DMS79 (cell line): ENCODE measurements around the gene MUC6.

ENCODE experiments used
- DNase-seq: peaks from one replicate; lab custom pipeline; 2025; lab: John Stamatoyannopoulos, UW

MUC6 gene

DNA sequence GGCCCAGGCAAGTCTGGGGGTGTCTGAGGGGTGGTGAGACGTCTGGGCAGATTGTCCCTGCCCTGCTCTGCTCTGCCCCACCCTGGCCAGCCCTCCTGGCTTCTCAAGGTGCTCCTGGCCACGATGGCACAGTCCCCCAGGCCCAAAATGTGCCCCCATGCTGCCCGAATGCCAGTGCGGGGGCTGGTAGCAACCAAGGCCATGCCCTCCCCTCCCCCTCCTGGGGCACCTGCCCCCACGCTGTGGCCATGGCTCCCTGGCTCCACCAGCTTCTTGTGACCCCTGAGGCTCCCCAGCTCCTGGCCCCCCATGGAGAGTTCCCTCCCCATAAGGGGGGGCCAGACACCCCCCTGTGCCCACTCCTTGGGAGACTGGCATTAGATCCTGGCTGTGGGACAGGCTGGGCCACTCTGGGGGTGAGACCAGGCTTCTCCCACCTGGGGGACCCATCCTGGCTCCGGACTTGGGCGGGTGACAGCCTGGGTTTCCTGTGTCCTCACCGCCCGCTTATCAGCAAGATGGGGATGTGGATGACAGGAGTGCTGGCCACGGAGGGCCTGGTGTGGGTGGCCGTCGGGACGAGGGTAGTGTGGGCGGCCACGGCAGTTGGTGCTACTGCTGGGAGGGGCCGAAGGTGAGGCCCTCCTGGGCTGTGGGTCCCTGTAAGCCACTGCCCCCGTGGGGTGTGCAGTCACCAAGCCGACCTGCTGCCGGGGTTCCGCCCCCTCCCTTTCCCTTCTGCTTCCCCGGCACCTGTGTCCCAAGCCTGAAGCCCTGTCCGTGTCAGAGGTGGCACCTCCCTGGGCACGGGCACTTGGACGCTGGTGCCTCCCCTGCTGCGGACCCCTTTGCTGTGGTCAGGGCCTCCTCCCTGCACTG is 15.9 kb upstream of the MUC6 start:
- no peak for DNase-seq

DNA sequence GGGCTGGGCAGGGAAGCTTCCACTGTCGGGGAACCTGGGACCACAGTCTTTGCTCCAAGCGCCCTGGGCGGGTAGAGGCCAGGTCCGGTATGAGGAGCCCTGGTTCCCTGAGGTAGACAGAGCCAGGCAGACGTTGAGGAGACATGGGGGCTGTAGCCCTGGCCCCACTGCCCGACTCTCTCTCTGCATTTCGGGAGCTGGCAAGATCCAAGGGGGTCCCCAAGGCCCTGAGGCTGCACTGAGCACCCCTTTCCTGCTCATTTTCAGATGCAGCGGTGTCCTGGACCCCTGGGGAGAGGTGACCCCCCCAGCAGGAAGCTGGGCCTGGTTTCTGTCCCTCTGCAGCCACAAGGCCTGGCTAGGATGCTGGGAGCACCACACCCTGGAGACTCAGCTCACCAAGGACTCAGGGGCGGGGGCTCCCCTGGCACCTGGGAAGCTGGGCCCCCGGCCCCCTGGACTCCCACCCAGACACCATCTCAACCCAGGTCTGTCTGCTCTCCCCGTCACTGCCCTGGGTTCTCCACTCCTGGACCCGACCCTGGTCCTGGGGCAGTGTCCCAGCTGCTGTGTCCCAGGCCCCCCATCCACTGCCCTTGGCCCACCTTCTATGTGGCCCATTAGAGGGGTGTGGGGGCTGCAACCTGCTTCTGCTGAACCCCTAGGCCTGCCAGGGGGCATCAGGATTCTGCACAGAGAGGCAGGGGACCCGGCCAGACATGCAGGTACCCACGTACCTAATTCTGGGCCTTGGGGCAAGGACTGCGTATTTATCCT is 15.0 kb upstream of the MUC6 start:
- no peak for DNase-seq

DNA sequence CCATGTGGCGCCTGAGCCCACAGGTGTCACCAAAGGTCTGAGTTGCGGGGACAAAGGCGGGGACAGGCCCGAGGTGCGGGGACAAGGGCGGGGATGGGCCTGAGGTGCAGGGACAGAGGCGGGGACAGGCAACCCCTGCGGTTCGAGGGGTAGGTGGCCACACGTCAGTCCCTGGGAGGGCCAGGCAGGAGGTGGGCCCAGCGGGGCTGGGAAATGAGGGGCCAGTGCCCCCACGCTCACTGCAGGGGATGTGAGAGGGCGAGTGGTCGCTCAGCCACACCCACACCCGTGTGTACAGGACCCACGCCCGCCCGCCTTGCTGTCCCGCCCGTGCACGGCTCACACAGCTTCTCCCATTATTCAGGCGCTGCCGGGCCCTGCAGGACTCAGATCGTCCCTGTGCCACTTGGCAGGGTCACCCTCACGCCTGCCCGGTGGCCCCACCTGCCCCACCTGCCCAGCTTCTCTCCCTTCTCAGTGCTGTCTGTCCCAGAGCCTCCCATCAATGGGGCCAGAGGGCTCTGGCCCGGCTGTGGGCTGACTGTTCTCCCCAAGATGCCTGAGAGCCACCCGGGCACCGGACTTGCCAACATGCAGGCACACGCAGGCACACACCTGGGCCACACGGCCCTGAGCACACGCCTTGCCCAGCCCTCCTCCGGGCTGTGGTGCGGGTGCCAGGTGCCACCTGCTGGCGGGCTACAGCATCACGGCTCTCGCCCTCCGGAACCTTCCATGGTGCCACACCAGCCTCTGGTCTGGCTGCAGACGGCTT is 14.2 kb upstream of the MUC6 start:
- DNase-seq, result peak; percentile 30

DNA sequence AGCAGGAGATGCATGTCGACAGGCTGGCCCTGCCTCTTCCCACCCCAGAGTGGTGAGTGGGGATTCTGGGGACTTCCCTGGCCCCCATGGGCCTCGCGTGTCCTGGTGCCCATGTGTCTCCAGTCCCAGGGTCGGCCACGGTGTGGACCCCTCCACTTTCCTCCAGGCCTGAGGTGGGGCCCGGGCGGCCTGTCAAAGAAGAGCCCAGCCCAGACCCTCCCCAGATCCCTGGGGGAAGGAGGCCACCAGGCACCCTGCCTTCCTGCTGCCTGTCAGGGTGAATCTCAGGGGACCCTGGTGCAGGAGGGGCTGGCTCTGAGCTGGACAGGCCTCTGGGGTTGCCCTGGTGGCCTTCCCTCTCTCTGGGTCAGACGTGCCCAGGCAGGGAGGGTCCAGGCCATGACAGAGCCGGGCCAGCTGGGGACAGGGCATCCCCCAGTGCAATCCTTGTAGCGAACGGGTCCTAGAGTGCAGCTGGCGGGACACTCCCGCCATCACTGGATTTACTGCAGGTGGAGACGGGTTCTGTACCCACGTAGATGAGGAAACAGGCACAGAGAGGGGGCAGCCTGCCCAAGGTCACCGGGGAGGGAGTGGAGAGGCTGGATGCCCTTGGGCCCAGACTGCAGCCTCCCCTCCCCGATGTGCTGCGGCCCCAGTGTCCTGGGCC is 13.5 kb upstream of the MUC6 start:
- no peak for DNase-seq

DNA sequence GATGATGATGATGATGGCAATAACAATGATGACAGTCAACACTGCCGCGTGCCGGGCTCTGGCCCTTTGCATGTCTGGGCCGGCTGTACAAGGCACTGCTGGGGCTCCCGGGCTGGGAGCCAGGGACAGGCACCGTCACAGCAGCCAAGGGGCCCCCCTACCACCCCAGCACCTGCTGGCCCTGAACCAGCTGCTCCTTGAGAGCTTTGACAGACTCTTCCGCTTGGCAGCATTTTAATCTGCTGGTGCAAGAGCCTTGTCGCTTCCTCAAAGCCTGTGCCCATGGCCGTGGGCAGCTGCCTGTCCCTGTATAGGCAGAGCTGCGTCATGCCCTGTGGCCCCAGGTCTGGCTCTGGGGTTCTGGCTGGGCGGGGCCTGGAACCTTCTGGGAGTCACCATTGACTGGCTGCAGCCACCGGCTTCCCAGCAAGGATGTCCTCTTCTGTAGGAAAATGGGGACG is 12.9 kb upstream of the MUC6 start:
- peak; percentile 25 for DNase-seq

DNA sequence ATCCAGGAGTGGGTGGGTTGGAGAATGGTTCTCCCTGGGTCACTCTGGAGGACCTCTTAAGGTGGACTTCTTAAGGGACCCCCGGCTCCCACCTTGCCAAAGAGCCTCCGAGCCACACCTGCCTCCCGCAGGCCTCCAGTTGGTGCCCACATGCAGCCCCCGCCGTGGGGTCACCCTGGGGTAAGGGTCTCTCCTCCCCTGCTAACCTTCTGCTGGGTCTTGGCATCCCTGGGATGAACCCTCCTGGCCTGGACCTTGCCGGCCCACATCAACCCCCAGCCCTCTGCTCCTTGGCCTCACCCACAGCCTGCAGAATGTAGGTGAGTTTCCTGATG is 12.5 kb upstream of the MUC6 start:
- no peak for DNase-seq

DNA sequence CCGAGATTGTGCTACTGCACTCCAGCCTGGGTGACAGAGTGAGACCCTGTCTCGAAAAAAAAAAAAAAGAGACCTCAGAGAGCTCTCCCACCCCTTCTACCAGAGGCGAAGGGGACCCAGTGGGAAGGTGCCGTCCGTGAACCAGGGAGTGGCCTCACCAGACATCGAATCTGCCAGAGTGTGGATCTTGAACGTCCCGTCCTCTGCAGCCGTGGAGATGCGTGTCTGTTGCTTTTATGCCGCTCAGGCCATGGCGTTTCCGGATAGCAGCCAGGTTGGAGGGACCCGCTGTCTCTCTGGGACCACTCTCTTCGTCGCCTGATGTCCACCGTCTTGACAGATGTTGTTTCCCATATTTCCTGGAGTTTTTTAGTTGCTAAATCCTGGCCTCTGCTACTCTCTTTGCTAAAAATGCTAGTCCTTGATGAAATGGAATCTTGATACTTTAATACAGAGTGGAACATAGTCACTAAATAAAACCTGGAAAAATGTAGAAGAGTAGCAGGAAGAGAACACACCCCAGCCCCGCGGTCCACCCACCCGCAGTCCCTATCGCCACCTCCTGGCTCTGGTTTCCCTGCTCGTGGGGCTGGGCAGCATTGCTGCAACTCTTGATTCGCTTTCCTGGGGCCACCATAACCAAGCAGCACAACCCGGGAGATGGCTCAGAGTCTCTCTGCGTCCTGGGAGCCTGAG is 12.0 kb upstream of the MUC6 start:
- no peak for DNase-seq

DNA sequence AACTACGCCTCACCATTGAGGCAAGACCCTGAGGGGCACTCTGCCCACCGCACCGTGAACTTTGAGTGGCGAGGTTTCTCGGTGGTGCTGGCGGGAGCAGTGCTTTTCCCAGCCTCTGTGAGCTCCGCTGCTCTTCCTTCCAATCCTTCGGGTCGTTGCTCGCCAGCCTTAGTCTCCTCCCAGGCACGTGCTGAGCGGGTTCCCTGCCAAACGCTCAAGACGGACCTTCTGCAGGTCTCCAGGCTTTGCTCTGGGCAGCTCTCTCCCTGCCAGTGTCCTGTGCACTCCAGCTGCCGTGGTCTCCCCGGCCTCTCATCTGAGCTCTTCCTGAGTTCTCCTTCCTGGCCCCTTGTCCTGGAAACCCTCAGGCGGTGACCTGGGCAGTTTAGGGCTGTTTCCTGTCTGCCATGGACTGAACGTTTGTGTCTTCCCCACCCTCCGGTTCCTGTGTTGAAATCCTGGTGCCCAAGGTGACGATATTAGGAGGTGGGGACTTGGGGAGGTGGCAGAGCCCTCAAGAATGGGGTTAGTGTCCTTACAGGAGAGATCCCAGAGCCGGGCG is 11.2 kb upstream of the MUC6 start:
- DNase-seq, result no peak

DNA sequence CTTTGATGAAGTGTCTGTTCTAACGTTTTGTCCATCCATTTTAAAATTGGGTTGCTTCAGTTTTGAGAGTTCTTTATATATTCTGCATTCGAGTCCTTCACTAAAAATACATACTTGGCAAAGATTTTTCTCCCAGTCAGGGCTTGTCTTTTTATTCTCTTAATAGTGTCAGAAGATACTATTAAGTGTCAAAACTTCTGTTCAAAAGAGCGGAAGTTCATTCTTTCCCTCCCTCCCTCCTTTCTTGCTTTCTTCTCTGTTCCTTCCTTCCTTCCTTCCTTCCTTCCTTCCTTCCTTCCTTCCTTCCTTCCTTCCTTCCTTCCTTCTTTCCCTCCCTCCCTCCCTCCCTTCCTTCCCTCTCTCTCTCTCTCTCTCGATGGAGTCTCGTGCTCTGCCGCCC is 7.6 kb upstream of the MUC6 start:
- DNase-seq, result no peak

DNA sequence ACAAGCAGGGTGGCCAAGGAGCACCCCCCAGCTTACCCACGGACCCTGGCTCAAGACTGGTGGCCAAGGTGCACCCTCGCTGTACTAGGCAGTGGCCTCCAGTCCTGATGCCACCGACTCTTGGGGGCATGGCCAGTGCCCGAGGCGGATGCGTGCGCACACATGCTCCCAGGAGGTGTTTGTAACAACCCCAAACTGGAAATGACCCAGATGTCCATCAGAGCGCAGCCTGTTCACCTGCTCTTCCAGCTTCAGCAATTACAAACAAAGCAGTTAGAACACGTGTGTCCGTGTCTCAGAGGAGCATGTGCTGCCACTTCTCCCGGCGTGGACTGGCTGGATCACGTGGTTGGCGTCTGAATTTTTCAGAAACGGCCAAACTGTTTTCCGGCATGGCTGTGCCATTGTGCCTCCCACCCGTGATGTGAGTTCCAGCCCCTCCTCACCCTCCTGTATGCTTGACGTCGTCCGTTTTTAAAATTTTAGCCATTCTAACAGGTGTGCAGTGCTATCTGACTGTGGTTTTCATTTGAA is 7.1 kb upstream of the MUC6 start:
- no peak for DNase-seq

DNA sequence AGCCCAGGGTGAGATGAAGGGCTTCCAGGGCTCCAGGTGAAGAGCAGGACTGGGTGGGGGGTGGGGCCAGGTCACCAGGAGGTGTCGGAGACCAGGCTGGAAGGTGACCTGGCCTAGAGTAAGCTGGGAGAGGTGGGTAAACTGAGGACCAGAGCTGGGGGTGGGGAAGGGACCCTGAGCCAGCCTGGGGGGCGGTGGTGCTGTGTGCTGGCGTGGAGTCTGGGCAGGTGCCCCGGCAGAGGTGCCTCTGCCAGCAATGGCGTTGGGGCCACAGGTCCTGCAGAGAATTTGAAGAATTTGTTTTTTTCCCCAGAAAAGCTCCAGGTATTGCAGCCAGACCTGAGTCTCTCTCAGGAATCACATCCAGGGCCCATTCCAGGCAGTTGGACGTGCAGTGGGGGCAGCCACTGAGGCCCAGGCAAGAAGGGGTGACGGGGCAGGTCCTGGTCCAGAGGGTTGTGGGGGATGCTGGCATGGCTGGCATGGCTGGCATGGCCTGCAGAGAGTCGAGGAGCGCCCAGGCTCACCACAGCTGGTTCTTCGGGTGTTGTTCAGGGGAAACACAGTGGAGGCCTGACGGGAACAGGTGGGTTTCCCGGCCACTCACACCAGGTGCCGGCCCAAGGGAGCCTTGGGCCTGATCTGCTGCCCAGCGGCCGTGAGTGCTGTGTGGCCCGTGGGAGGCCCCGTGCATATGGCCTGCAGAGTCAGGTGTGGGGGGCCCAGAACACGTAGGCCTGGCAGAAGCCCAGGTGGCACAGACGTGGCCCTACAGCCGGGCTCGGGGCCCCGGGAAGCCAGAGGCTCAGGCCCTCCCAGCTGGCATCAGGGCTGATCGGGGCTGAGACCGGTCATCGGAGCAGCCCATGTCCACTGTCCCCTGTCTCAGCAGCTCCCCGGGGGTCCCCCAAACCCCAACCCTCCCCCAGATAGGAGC is 6.4 kb upstream of the MUC6 start:
- DNase-seq, result no peak

DNA sequence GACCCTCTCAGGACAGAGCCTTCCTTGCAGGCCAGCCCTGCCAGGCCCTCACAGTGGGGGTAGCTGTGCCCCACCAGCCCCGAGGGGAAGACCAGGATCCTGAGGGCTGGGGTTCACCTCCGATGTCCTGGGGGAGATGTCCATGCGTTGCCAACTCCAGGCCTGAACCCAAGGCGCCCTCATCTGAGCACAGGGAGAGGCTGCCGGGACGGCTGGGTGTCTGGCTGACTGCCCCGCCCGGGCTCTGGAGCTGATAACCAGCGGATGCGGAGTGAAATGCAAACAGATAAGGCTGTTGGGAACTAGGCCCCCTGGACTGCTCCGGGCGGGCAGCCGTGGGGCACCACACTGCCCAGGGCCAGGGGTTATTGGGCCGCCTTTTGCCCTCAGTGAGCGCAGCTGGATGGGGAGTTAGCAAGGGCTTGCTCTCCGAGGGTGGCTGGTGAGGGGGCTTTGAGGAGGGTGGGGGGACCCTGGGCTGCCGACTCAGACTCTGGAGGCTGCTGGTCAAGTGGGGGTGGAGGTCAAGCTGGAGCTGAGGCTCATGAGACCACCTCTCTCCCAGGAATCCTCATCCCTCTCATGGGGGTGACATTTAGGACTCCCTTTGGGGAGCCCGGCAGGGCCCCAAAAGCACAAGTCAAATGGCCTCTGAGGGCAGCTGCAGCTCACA is 5.6 kb upstream of the MUC6 start:
- no peak for DNase-seq

DNA sequence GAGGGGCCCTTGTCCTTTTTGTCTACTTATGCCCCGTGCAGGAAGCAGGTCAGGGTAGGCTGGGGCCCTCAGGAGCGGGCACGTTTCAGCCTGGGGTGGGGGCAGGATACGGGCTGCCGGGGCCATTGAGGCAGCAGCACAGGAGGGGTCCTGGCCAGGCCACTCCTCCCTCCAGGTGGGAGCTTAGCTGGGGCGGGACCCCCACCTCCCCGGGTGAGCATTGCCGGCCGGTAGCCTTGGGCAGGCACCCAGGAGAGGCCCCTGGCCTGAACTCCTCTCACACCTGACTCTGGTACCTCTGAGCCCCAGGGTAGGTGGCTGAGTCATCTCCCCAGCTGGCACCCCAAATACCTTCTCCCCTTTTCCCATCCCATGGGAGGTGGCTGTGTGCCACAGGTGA is 5.0 kb upstream of the MUC6 start:
- DNase-seq, result no peak

DNA sequence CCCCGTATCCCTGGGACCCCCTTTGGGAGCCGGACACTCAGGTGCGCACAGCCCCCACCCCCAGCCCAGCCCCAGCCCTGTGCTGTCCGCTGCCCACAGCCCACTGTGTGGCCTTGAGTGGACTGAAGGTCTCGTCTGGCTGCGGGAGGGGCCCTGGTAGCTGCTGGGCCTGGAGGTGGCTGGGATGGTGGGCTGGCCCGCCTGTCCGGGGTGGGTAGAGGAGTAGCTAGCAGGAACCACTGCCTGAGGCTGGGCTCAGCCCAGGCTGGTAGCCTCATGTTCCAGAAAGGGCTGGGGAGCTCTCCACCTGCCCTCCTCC is 4.6 kb upstream of the MUC6 start:
- no peak for DNase-seq

DNA sequence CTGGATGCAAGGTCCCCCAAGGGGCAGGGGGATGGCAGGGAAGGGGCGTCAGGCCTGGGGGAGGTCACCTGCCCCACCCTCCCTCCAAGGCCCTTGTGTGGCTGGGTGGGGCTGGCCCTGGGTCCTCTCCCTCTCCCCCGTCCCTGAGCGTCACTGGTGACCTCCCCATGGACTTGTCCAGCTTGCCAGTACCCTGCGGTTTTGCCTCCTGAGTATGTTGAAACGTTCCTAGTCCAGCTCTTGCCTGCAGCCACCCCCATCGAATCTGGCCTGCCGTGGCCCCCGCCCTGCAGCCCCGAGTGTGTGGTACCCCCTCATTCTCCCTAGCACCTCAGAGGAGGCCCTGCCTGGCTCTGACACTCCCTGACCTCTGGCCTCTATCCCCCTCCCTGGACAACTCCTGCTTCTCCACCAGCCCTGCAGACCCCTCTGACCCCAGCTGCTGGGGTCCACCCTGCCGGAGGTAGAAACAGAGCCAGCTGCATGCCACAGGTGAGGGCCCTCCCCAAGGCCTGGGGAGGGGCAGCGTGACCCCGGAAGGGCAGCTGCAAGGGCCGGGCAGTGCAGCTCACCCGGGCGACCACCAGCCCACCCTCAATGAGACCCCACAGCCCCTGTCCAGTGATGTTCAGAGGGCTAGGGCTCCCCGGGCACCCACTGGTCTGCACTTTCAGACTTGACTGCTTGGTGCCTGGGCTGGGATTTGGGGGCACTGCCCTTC is 4.1 kb upstream of the MUC6 start:
- DNase-seq, result no peak

DNA sequence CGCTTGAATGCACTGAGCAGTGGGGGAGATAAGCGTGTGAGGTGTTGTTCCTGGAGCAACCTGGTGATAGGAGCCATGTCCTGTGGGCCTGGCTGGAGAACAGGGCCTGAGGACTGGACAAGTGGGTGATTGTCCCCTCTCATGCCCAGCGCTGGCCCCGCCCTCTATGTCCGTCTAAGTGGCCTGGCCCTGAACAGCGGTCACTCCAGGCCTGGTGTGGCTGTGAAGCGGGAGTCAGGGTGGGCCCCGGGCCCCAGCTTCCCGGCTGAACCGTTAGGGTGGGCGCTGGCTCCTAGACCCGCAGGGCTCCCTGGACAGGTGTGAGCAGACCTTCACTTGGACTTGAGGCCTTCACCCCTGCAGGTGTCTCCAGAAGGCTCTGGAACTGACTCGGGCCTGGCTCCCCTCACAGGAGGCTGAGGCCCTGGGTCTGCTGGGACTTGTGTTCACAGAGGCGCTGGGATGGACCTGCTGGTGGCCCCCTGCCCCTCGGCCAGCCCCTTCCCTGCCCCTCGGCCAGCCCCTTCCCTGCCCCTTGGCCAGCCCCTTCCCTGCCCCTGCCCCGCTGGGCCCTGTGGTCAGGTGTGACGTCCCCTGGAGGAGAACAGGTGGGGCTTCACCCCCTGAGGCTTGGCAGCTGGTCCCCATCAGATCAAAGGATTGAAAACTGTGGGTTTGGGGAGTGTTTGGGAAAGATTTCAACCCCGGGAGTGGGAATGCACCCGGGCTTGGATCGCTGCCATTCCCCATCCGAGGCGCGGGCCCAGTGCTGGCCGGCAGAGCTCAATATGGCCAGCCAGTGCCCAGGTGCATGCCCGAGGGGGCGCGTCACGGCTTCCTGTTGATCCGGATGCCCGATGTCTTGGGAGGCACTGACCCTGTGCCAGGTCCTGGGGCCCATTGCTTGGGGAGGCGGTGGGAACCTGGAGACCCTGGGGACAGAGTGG is 3.2 kb upstream of the MUC6 start:
- DNase-seq, result no peak

DNA sequence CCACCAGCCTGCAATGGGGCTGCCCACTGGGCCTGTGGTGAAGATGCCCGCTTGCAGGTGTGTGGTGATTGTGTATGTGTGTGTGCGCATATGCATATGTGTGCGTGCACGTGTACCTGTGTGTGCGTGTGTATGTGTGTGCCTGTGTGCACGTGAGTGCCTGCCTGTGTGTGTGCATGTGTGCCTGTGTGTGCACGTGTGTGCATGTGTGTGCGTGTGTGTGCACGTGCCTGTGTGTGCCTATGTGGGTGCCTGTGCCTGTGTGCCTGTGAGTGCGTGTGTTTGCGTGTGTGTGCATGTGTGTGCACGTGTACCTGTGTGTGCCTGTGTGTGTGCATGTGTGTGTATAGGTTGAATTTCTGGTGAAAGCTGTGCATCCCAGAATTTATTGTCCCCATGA is 2.4 kb upstream of the MUC6 start:
- DNase-seq, result no peak

DNA sequence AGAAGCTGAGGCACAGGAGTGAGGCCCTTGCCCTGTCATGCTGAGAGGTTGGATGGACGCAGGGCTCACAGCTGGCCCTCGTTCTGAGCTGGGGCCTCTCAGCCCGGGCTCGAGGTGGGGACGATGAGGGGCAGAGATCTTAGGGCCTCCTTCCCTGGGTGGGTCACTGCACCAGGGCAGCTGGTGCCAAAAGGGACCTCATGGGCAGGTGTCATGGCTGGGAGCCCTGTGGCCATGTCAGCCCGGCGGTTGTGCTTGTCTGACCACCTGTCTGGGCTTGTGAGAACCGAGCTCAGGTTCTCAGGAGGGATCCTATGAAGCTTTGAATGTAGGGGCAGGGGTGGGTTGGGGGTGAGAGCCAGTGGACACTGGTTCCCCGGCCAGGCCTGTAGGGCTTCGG is 1.8 kb upstream of the MUC6 start:
- no peak for DNase-seq
